ENCODE results near the gene SORCS3.

SORCS3 gene

GRCh38 chr10:105189463-105189800, 548.3 kb downstream of the SORCS3 start:
- H3K27me3 Mint-ChIP-seq (ENCODE audit: low read depth, poor library complexity): no peaks in the 10 kb centered on the region
- H3K9me3 Mint-ChIP-seq: no peaks in the 10 kb centered on the region
- TF ChIP-seq, protein P1, sequence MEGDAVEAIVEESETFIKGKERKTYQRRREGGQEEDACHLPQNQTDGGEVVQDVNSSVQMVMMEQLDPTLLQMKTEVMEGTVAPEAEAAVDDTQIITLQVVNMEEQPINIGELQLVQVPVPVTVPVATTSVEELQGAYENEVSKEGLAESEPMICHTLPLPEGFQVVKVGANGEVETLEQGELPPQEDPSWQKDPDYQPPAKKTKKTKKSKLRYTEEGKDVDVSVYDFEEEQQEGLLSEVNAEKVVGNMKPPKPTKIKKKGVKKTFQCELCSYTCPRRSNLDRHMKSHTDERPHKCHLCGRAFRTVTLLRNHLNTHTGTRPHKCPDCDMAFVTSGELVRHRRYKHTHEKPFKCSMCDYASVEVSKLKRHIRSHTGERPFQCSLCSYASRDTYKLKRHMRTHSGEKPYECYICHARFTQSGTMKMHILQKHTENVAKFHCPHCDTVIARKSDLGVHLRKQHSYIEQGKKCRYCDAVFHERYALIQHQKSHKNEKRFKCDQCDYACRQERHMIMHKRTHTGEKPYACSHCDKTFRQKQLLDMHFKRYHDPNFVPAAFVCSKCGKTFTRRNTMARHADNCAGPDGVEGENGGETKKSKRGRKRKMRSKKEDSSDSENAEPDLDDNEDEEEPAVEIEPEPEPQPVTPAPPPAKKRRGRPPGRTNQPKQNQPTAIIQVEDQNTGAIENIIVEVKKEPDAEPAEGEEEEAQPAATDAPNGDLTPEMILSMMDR (IDR thresholded peaks at IDR 0.05): no peak
- no peak for DNase-seq
- no peak overlapping the region for H3K27ac Mint-ChIP-seq
- H3K4me1 Mint-ChIP-seq: no peaks in the 10 kb centered on the region
- no peaks in the 10 kb centered on the region for H3K36me3 Mint-ChIP-seq (ENCODE audit: low read depth)
- no peak overlapping the region for H3K4me3 Mint-ChIP-seq

DNA sequence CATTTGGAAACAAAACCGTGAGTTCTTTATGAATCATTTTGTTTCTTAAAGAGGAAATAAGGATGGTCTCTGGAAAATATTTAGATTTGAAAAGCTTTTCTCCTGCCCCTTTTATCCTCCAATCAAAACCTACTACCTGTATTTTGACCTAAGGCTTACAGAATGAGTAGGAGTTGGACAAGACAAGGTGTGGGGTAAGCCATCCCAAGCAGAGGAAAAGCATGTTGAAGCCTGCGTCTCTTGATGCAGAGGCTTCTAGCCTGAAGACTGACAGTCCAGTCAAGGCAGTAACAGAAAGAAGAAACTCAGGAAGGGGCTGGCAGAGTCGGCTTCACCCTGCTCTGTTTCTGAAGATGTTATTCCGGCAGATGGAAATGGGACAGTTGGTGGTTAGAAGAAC, 551.1 kb downstream of the SORCS3 start:
- TF ChIP-seq, protein P1 (IDR thresholded peaks at IDR 0.05): no peak
- no peaks in the 10 kb centered on the region for H3K9me3 Mint-ChIP-seq
- no peak overlapping the region for H3K27ac Mint-ChIP-seq
- no peaks in the 10 kb centered on the region for H3K36me3 Mint-ChIP-seq (ENCODE audit: low read depth)
- no peaks in the 10 kb centered on the region for H3K27me3 Mint-ChIP-seq (ENCODE audit: low read depth, poor library complexity)
- H3K4me1 Mint-ChIP-seq: no peaks in the 10 kb centered on the region
- no peak for DNase-seq
- no peak overlapping the region for H3K4me3 Mint-ChIP-seq

DNA sequence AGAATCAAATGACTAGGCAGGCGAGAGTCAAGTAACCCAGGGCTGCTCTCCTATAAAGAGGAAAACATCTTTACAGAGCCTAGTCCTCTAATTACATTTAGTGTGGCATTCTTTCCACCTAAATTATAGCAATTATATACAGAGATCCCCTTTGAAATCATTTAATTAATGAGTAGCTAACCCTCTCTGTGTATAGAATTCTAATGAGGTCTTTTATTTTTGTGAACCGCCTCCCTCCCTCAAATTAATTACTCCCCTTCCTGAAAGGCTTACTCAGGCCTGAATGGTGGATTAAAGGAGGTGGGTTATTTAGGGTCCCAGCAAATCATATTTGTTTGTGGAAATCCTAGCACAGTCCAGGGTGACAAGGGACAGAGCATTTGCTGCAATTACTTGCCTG, 551.8 kb downstream of the SORCS3 start:
- Mint-ChIP-seq H3K27me3 (ENCODE audit: low read depth, poor library complexity) (no peaks in the 10 kb centered on the region), H3K36me3 (ENCODE audit: low read depth) (no peaks in the 10 kb centered on the region), H3K9me3 (no peaks in the 10 kb centered on the region), H3K27ac (no peak overlapping the region), H3K4me1 (no peaks in the 10 kb centered on the region), H3K4me3 (no peak overlapping the region)
- TF ChIP-seq, protein P1 (IDR thresholded peaks at IDR 0.05): no peak
- no peak for DNase-seq

- H3K9me3 Mint-ChIP-seq: no peaks in the 10 kb centered on the region
- H3K36me3 Mint-ChIP-seq (ENCODE audit: low read depth): no peaks in the 10 kb centered on the region
- H3K27me3 Mint-ChIP-seq (ENCODE audit: low read depth, poor library complexity): no peaks in the 10 kb centered on the region
- no peak for DNase-seq
- H3K4me1 Mint-ChIP-seq: no peaks in the 10 kb centered on the region
- H3K27ac Mint-ChIP-seq: no peak overlapping the region
- H3K4me3 Mint-ChIP-seq: no peak overlapping the region
- TF ChIP-seq, protein P1 (IDR thresholded peaks at IDR 0.05): no peak
These were observed 554.7 kb downstream of the SORCS3 start for GRCh38 chr10:105195831-105196230.

DNA sequence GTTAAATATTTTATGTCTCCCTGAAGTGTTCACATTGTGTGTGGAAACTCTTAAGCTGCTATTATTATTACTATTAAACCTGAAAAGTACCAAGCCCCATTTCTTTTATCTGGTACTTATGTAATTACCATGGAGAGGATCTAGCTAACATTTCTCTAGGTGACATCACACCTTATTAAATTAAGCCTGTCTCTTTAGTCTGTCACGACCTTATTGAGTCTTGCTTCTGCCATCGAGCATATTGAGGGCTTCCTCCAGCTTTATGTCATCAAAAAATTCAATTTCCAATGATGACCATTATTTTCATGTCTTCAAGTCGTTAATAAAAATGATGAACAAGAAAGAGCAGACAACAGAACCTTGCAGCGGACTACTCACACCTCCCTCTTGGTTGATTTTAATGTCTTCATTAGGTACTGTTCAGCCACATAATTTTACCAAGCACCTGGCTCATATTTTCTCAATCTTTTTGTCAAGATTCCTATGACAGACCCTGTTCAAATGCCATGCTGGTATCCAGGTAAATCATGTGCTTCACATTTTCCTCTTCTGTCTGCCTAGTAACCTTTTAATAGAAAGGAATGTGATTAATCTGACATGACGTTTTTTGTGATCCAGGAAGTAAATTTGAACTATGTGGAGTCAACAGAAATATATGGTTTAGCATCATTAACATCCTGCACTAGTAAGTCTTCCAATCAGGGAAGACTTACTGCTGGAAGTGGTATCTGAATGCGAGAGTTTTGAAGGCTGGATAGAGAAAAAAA, 556.7 kb downstream of the SORCS3 start:
- H3K27ac Mint-ChIP-seq: no peak overlapping the region
- no peaks in the 10 kb centered on the region for H3K4me1 Mint-ChIP-seq
- no peaks in the 10 kb centered on the region for H3K9me3 Mint-ChIP-seq
- H3K4me3 Mint-ChIP-seq: no peak overlapping the region
- TF ChIP-seq, protein P1 (IDR thresholded peaks at IDR 0.05): no peak
- no peaks in the 10 kb centered on the region for H3K27me3 Mint-ChIP-seq (ENCODE audit: low read depth, poor library complexity)
- H3K36me3 Mint-ChIP-seq (ENCODE audit: low read depth): no peaks in the 10 kb centered on the region
- DNase-seq: no peak

DNA sequence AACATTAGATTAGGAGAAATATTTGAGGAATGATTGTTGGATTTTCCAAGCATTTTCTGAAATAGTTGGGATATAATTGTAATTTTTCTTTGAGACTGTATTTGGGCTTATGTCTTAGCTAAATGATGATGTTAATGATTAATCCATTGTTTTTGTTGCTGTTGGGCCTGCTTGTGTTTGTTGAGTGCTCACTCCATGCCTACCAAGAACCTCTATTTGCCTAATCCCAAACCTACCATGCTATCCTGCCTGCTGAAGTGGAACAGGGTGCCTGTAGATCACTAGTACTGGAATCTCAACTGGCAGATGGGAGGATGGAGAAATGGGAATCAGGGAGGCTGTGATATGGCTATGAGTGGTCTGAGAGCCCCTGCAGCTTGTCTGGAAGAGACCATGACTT, 565.5 kb downstream of the SORCS3 start:
- Mint-ChIP-seq H3K9me3 (no peaks in the 10 kb centered on the region), H3K27me3 (ENCODE audit: low read depth, poor library complexity) (no peaks in the 10 kb centered on the region), H3K27ac (no peak overlapping the region), H3K4me3 (no peak overlapping the region), H3K36me3 (ENCODE audit: low read depth) (no peaks in the 10 kb centered on the region), H3K4me1 (no peaks in the 10 kb centered on the region)
- TF ChIP-seq, protein P1 (IDR thresholded peaks at IDR 0.05): no peak
- no peak for DNase-seq
